Dedifferentiated amniotic fluid mesenchymal stem cell (primary cell): Measurements from ENCODE around the gene ITIH5.

ENCODE experiments used
- DNase-seq: peaks from one replicate; pipeline ENCODE4 v3.0.0-alpha.2; 2016; ENCODE audit errors: extremely low spot score

The ITIH5 gene

DNA sequence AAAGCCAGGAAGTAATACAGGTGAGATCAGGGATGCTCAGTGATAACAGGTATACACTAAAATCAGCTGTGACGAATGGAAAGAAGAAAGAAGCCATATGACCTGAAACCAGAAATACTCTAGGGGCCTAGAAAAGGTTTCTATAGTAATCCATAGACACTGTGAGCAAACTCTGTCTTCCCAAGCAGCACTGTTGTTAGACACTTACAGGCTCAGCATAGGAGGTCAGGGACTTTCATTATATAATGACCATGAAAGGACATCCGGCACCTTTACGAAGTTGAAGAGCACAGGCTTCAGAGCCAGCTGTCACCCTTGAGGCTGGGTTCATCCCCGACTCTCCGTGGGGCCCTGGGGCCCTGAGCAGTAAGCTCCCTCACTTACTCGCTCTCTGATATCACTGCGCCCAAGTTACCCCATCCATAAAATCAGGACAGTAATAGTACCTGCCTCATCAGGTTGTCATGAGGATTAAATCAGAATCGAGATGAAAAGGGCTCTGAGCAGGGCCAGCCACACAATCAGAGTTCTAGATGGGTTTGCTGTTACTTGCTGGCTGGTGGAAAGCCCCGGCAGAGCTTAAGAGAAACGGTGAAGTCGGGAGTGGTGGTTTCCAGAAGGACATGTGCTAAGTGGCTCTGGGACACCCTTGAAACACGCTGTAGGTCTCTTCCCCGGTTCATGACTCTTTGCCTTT lies 79.5 kb downstream of the ITIH5 start:
- no peak for DNase-seq

DNA sequence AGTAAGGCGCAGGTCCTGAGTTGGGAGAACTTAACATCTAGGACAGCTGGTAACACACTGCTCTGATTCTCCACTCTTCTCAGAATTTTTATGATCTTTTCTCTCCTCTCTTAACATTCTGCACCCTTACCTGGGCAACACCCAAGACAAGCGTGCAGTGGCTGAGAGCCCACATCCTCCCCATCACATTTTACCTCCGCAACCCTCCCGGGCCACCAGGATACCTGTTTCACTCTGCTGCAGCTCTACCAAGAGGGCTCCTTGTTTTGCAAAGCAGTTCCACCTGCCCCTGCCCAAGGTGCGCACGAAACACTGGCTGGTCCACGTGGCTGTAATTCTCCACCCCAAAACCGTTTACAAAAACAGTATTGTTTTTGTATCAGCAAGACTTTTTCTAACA lies 81.5 kb downstream of the ITIH5 start:
- no peak for DNase-seq

DNA sequence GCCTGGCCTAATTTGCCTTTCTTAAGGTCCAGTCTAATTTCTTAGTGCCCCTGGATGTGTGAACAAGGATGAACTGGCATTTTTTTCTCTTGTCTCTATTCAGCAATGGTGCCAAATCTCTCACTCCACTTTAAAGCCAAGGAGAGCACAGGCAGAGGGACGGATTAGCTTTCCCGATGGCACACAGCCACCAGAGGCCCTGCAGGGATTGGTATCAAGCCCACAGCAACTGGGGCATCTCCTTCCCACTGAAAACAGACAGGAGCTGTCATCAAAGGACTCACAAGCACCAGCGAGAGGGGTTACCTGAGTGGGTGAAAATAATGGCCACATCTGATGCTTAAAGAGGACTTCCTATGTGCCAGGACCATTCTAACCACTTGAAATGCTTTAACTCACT lies 83.1 kb downstream of the ITIH5 start:
- DNase-seq: no peak

DNA sequence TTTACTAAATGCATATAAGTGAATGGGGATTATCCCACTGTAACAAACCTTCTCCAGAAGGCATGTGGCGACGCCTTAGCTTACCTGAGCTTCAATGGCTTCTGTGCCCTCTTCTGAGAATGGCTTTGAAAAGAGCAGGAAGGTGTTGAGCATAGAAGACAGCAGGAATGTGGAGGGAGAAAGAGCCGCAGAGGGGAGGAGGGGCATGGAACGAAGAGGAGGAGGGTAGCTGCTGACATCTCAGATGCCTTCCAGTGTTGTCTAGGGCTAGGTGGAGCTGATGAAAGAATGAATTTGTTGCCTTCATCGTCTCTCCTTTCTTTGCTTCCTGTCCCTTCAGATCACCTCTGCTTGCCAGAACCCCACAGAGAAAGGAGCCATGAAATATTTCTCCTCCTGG lies 86.2 kb downstream of the ITIH5 start:
- DNase-seq: no peak

DNA sequence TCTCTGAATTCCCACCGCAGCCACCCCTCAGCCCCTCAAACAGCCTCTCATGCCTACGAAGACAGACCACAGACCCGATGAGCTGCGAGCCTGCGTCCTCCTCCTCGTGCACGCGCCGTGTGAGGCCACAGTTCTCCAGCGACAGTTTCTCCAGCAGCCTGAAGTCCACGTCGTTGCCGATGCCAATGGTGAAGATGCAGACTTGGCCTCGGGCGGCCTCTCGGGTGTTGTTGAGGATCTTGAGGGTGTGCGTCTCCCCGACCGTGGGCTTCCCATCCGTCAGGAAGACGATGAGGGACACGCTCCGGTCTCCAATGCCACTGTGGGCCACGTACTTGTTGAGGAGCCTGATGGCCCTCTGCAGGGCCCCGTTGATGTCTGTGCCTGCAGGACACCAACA lies 87.1 kb downstream of the ITIH5 start:
- no peak for DNase-seq

DNA sequence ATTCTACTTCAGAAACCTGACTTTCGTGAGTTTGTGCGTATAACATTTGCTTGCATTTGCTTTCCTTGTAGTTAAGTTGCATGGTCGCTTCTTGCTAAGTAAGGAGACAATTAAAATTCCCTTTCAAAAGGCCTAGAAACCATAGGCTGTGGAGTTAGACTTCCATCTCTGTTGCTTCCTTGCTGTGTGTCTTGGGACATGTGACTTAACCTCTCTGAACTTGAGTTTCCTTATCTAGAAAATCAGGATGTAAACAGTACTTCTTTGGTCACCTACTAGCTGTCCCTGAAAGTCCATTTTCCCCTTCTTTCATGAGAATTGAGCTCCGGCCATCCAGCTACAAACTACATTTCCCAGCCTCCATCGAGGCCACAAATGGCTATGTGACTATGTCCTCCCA lies 89.2 kb downstream of the ITIH5 start:
- DNase-seq: no peak

DNA sequence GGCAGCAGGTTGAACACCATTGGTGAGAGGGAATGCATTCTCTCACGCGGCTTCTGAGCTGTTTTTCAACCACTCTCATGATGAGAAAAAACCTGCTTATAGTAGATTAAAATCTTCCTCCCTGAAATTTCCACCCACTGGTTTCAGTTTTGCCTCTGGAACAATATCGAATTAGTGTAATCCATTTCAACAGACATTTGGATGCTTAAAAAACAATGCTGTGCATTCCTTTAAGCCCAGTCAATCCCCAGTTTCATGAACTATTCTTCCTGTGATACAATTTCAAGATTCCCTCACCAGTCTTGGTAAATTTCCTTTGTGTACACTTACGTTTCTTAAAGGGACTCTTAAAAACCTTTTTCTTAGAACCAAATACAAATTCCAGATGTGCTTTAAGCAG lies 89.6 kb downstream of the ITIH5 start:
- DNase-seq: peak; percentile 33

DNA sequence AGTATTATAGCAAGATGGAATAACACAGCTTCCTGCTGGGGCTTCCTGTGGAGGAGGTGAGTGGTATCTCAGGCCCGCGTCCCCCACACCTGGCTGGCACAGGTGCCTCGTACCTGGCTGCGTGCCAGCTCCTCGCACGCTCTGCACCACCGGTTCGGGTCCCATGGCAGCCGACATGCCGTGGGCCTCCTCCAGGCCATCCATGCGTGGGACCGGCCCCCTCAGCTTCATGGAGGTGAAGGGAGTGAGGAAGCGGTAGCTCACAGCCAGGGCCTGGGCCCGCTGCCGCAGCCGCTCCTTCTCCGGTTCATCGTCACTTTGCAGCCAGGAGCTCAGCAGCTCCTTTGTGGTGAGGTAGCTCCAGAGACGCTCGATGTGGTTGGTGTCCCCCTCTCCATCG lies 90.4 kb downstream of the ITIH5 start:
- DNase-seq: no peak

DNA sequence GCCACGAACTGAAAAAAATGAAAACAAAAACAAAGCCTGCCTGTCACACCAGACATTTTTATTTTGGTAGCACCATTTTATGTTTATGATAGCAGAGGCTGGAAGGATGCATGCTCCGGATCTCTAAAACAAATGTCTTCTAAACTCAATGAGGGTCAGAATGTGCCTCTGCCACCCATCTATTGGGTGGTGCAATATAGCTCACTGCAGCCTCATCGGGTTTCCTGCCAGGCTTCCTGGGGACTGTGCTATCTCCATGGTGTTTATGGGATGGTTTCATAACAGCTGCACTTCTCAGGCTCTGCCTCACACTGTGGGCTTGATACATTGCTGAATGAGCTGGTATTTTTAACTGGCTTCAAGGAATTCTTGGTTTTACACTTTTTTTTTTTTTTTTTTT lies 94.4 kb downstream of the ITIH5 start:
- peak; percentile 40 for DNase-seq

DNA sequence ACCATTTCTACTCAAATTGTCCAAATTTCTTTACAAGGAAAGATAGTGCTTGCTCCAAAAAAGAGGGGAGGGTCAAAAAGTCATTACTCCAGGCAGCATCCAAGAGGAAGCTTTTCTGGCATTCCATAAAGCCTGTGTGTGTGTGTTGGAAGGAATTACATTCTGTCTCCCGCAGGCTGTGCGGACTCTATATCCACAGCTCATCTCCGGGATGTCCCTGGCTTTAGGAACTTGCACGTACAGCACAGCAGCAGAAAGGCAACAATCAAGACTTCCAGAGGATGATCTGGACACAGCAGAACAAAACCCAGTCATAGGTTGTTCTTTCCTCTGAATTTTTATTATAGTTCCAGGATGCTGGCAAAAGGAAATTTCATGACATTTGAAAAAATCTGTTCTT lies 94.8 kb downstream of the ITIH5 start:
- no peak for DNase-seq

DNA sequence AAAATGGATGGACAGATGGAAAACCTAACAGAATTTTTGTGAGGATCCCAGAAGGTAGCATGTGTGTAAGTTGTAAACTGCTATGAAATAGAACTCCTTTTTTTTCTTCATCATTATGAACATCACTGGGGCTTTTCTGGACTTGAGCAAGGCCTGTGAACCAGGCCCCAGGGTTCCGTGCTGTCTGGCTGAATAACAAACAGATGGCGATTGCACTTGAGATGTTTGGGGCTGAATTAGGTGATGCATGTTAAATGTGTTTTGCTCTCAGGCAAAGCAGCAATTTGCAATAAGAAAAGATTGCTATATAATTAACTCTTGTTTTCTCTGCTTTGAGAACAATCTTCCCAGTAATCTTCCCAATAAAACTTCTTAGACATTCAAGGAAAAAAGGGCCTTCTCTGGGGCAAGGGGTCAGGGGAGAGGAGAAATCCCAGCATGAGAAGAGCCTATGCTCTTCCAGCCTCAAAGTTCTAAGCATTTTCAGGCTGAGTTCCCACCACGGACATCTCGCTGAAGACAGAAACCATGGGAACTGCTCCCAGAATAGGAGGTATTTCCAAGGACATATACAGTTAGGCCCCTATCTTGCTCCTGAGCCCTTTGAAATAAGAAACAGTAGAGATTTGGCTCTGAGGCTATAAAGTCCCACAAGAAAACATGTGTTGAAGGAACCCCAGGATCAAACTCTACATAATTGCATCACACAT lies 98.7 kb downstream of the ITIH5 start:
- no peak for DNase-seq

DNA sequence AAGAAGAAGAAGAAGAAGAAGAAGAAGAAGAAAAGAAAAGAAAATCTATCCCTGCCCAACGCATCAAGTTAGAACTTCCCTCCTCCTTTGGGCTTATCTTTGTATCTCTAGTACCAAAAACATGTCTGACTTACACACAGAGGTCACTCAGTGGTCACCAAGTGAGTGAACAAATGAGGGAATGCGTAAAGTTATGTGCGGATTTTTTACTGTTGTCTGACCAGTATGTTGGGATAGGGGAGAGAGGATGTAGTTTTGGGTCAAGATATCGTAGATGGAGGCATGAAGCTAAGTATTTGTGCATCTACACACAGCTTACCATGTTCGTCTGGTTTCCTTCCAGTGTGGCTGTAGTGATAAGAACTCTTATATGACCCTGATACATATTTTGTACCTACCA lies 99.9 kb downstream of the ITIH5 start:
- no peak for DNase-seq

DNA sequence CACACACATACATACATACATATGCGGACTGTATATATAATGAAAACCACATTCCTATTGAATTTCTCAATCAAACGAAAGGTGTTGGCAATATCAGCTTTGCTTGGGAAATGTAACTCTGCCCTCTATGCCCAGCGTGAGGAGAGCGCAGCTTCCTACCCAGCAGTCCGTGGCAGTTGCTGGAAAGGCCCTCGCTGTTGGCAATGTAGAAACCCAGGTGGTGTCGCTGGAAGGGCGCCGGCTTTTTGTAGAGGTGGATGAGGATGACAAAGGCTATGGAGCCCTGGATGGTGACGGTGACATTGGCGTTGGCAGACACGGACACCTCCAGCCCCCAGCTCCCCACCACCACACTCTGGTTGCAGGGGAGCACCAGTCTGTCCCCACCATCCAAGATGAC lies 100.9 kb downstream of the ITIH5 start:
- DNase-seq: no peak

DNA sequence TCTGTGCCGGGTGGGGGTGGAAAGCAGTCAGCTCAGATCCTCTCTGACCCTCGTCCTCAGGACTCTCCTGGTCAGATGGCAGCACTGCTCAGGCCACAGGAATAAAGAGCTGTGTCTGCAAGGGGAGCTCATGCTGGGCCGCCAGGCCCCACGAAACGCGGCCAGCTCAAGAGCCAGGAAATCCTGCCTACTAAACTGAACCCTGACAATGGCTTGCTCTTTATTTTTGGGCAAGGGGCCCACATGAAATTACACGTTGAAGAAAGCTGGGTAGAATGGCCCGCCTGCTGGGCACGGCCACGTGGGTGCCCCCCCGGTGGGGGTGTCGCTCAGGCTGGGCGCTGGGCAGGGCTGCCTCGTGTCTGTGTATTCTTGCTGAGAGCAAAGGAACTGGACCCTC lies 103.0 kb downstream of the ITIH5 start:
- DNase-seq: no peak

DNA sequence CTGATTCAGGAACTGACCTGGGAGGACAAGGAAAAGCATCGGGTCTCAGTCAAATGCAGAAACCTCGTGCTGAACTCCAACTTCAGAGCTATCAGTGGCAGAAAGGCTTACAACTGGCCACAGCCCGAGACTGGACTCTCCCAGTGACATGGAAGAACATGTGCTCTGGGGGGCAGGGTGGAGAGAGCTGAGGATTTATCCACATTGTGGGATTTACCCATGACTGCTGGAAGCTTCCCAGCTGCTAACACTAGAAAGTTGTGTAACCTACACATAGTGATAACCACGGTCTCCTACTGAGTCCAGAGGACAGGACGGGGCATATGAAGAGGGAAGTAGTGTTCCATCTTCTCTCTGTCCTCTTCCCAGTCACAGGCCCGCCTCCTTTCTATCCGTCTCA lies 103.4 kb downstream of the ITIH5 start:
- no peak for DNase-seq

DNA sequence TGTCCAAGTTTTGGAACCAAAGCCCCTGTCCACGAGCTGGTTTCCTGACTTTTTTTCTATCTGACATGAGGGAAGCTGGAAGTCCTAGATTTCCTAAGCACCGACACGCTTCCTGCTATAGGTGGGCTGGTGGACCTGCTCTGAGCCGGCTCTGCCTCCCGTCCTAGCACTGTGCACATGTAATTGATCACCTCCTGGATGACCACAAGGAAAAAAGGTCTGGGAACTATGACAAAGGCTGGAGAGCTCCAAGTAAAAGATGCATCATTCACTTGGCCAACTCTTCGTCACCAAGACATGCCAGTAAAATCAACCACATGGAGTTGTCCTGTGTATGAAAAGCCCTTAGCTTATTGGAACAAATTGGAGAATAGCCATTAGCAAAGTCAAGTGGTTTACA lies 104.8 kb downstream of the ITIH5 start:
- no peak for DNase-seq

DNA sequence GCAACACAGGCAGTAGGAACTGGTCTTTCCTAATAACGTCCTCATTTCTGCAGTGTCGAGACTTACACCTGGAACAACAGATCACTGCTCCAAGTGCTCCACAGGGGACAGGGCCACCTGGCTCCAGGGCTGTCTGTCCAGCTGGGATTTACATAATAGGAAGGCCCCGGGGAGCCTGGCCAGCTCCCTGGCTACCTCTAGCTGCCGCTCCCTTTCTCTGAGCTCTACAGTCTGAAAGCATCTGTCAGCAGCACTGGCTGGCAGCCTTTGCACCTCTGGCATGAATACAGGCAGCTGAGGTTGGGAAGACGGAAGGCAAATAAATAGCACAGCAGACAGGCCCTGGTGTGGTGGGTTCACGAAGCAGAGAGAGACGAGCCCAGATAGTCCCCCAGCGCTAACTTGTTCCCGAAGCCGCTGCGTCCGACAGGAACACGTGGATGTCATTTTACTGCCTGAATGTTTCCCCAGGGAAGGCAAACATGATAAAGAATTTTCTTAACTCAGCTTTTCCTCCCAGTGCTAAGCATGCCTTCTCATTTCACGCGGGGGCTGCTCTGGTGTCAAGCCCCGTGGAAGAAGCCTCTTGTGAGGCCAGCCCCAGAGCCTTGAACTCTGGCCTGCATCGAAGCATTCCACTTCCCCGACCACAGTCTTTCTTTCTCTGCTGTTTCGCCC lies 105.4 kb downstream of the ITIH5 start:
- no peak for DNase-seq

DNA sequence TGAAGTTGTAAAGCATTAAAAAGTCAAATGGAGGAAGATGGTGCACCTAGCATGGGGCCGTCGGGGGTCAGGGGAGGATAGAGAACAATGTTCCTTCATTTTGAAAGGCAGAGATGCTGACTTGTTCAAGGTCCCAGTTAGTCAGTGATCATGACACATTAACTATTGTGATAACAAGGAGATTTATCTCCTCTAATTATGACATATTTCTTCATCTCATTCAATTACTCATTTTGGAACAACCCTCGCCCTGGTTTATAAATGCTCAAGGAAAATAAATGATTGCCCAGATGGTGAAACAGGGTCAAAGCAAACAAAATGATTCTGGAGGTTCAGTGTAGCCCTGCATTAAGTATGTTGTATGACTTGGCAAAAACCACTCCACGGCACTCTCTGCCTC lies 106.2 kb downstream of the ITIH5 start:
- no peak for DNase-seq

DNA sequence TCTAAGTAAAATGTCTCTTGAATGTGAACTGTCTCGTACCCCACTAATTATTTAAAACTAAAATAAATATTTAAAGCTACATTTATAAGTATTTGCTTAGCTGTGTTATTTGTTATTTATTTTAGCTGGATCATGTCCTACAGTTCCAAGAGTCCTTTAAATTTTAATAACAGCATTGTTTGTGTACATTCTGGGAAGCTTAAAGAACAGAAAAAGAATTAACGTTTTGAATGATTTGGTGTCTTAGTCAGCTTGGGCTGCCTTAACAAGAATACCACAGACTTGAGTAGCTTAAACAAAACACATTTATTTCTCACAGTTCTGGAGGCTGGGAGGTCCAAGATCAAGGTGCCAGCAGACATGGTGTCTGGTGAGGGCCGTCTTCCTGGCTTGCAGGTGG lies 107.4 kb downstream of the ITIH5 start:
- DNase-seq: no peak

DNA sequence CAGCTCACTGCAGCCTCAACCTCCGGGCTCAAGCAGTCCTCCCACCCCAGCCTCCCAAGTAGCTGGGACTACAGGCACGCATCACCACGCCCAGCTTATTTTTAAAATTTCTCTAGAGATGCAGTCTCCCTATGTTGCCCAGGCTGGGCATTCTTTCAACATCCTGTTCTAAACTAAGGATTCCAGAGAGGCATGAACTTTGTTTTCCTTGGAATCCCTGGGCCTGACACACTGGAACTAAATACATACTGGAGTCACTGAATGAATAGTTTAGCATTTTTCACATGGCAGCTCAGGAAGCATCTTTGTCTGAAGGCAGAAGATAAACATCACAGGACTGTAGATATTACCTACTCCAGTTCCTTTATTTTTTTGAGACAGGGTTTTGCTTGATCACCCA lies 108.7 kb downstream of the ITIH5 start:
- DNase-seq: no peak

DNA sequence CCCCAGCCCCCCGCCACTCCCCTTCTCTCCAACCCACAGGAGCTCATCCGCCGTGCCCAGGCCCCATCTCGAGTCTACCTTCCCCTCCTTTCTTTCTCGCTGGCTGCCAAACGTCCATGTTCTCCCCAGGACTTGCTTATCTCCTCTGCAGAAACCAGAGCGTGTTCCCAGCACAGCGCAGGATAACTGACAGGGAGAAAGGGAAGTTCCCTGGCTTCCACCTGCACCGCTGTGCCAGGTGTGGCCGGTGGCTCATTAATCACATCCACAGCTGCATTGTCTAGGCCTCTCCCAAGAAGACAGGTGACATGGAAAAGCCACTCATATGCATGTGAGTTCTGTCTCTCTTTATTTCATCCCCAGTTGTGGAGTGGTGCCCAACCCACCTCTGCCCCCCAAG lies 113.2 kb downstream of the ITIH5 start:
- no peak for DNase-seq

DNA sequence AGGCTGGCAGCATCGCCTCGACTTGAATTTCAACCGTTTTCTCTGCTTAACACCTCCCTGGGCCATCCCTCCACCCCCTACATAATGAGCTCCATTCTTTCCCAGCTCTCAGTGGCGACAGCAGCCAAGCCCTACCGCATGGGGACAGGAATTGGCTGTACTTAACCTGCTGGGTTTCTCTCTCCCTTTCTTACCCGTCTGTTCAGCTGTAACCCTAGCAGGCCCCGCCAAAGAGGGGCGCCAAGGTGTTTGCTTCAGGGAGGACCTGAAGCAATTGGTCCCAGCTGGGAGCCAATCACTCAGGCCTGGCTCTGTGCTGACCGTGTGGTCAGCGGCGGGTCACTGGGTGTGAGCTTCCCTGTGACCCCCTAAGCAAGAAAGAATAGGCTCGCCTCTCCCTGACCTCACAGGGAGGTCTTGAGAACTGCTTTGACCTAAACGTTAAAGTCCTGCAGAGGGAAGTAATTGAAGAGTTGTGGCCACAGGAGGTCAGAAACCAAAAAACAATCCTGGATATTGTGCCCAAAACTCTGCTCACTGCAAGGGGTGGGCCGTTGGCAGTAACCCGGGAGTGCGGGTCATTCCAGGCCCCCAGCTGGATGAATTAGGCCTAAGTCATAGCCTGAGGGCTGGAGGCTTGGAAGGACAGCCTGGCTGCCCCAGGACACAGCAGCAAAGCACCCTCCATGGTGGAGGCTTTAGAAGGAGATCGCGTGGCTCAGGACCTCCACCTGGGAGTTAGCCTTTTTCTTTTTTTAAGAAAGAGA lies 114.6 kb downstream of the ITIH5 start:
- DNase-seq: no peak

DNA sequence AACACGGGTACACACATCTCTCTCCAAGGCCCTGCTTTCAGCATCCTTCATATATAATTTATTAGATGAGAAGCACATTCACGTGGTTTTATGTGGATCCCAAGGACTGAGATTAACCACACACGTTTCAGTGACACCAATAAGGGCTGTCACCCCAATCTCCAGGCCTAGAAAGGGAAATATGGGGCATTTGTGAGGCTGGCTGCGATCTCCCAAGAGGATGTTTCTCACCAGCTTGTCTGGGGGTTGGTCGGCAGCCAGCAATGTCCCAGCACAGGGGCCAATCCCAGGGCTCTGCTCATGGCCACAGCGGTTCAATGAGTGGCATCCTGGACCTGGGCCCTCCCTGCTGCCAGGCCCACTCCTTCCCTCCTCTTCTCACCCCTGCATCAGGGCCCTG lies 115.5 kb downstream of the ITIH5 start:
- DNase-seq: no peak
